KMS-11 (cell line): ENCODE measurements around the gene SMLR1.

ENCODE experiments used
- H2AFZ ChIP-seq: fragments of 200-600 bp; sonication (generic); 2 replicates; pipeline ENCODE4 v1.6.1; 2016; ENCODE audit warnings: antibody characterized with exemption, mixed run types, low read depth
- H3K27ac ChIP-seq: fragments of 200-600 bp; sonication (generic); 2 replicates; pipeline ENCODE4 v1.6.1; 2016; ENCODE audit warnings: mild to moderate bottlenecking, mixed run types
- H3K27me3 ChIP-seq: fragments of 200-600 bp; sonication (generic); 2 replicates; pipeline ENCODE4 v1.6.1; 2017; ENCODE audit warnings: mild to moderate bottlenecking, low read depth, mixed run types, moderate library complexity; ENCODE audit not compliant: insufficient read depth
- H3K36me3 ChIP-seq: fragments of 200-600 bp; sonication (generic); 2 replicates; pipeline ENCODE4 v1.6.1; 2017; ENCODE audit warnings: mild to moderate bottlenecking, mixed run types; ENCODE audit not compliant: insufficient read depth
- H3K4me1 ChIP-seq: fragments of 200-600 bp; sonication (generic); 2 replicates; pipeline ENCODE4 v1.6.1; 2016; ENCODE audit warnings: mild to moderate bottlenecking, low read depth, mixed run types; ENCODE audit not compliant: poor library complexity, severe bottlenecking
- H3K4me2 ChIP-seq: fragments of 200-600 bp; sonication (generic); 2 replicates; pipeline ENCODE4 v1.7.0; 2016; ENCODE audit warnings: mild to moderate bottlenecking, mixed run types
- H3K4me3 ChIP-seq: fragments of 200-600 bp; sonication (generic); IDR thresholded peaks from 2 replicates; pipeline ENCODE4 v1.6.1; 2017; ENCODE audit warnings: low read depth, low read length, mixed read lengths; ENCODE audit not compliant: insufficient read depth
- H3K79me2 ChIP-seq: fragments of 200-600 bp; sonication (generic); 2 replicates; pipeline ENCODE4 v1.6.1; 2016; ENCODE audit warnings: low read depth, mixed run types; ENCODE audit not compliant: insufficient read depth
- H3K9ac ChIP-seq: fragments of 200-600 bp; sonication (generic); 2 replicates; pipeline ENCODE4 v1.6.1; 2016; ENCODE audit warnings: mild to moderate bottlenecking, mixed run types
- H4K20me1 ChIP-seq: fragments of 200-600 bp; sonication (generic); 2 replicates; pipeline ENCODE4 v1.6.1; 2016; ENCODE audit warnings: mild to moderate bottlenecking, mixed run types; ENCODE audit not compliant: insufficient read depth
- TF ChIP-seq, protein P1 (sequence below): fragments of 200-600 bp; sonication (generic); conservative IDR thresholded peaks from 2 replicates; pipeline ENCODE4 v1.6.1; 2017; ENCODE audit warnings: low read depth, mild to moderate bottlenecking, antibody characterized with exemption, low read length, moderate library complexity, mixed read lengths

The SMLR1 gene

DNA sequence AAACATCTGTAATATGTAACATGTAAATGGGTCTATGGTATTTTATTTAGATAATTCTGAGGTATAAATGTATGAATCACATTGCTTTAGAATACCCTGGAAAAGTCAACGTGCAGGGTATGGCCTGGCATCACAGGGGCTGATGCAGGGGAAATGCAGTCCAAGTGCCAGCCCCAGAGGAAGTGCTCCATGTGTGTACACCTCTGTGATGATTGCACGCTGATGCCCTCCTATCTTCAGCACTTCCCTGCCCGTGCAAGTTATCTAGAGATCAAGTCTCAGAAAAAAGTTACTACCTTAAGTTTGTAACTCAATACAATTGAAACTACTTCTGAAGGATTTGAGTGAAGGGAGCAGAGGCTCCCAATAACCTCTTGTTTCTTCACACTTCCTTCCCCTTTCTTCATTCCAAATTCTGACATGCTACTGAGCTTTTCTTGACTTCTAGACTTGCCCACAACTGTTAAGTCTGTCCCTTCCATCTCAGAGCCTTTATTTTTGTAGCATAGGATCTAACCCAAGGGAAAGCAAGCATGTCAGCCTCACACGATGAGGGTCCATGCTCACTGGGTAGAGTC, 2.2 kb downstream of the SMLR1 start:
- TF ChIP-seq, protein P1, sequence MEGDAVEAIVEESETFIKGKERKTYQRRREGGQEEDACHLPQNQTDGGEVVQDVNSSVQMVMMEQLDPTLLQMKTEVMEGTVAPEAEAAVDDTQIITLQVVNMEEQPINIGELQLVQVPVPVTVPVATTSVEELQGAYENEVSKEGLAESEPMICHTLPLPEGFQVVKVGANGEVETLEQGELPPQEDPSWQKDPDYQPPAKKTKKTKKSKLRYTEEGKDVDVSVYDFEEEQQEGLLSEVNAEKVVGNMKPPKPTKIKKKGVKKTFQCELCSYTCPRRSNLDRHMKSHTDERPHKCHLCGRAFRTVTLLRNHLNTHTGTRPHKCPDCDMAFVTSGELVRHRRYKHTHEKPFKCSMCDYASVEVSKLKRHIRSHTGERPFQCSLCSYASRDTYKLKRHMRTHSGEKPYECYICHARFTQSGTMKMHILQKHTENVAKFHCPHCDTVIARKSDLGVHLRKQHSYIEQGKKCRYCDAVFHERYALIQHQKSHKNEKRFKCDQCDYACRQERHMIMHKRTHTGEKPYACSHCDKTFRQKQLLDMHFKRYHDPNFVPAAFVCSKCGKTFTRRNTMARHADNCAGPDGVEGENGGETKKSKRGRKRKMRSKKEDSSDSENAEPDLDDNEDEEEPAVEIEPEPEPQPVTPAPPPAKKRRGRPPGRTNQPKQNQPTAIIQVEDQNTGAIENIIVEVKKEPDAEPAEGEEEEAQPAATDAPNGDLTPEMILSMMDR = no peak
- no peaks in the 10 kb centered on the region for H3K79me2 ChIP-seq
- H3K27me3 ChIP-seq = no peaks in the 10 kb centered on the region
- H3K4me1 ChIP-seq = no peaks in the 10 kb centered on the region
- H3K4me3 ChIP-seq = no peak overlapping the region
- H3K36me3 ChIP-seq = no peaks in the 10 kb centered on the region
- no peak overlapping the region for H2AFZ ChIP-seq
- H3K9ac ChIP-seq = no peak overlapping the region
- no peak overlapping the region for H3K4me2 ChIP-seq
- H4K20me1 ChIP-seq = no peaks in the 10 kb centered on the region
- no peak overlapping the region for H3K27ac ChIP-seq

DNA sequence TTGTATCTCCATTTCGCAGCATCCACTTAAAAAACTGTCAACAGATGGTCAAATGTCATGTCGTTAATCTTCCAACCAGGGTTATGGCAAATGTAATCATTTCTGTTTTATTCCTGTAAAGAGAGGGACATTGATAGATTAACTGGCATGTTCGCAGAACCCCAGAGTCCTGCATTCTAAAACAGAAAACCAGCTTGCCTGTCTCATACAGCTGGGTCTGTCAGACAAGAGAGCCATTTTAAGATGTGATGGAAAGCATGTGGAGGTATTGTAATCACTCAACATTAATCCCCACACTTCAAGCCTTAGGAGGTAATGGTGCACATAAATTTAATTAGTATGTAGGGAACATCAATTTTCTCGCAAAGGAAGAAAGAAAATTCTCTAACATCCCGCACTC, 4.4 kb downstream of the SMLR1 start:
- TF ChIP-seq, protein P1 = no peak
- Histone ChIP-seq H3K4me2 (no peak overlapping the region), H3K9ac (no peak overlapping the region), H4K20me1 (no peaks in the 10 kb centered on the region), H3K4me3 (no peak overlapping the region), H2AFZ (no peak overlapping the region), H3K27me3 (no peaks in the 10 kb centered on the region), H3K4me1 (no peaks in the 10 kb centered on the region), H3K27ac (no peak overlapping the region), H3K36me3 (no peaks in the 10 kb centered on the region), H3K79me2 (no peaks in the 10 kb centered on the region)

DNA sequence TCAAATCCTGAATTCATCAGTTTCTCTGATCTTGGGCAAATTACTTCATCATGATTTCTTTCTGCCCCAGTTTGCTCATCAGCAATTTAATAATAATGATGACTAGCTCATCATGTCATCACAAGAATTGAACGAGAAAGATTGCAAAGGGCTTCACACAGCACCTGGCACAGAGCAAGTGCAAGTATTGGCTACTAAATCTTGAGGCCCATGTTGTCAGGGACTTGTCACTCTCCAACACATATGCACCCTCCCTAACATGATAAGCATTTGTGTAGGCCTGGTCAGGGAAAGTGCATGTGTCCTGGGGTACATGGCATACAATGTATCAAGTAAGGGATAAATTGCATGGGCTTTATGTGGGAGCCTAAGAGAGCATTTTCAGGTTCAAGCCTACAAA, 6.4 kb downstream of the SMLR1 start:
- Histone ChIP-seq H2AFZ (no peak overlapping the region), H3K79me2 (no peaks in the 10 kb centered on the region), H3K27me3 (no peaks in the 10 kb centered on the region), H4K20me1 (no peaks in the 10 kb centered on the region), H3K4me2 (no peak overlapping the region), H3K4me3 (no peak overlapping the region), H3K9ac (no peak overlapping the region), H3K36me3 (no peaks in the 10 kb centered on the region), H3K4me1 (no peaks in the 10 kb centered on the region), H3K27ac (no peak overlapping the region)
- TF ChIP-seq, protein P1 = no peak

DNA sequence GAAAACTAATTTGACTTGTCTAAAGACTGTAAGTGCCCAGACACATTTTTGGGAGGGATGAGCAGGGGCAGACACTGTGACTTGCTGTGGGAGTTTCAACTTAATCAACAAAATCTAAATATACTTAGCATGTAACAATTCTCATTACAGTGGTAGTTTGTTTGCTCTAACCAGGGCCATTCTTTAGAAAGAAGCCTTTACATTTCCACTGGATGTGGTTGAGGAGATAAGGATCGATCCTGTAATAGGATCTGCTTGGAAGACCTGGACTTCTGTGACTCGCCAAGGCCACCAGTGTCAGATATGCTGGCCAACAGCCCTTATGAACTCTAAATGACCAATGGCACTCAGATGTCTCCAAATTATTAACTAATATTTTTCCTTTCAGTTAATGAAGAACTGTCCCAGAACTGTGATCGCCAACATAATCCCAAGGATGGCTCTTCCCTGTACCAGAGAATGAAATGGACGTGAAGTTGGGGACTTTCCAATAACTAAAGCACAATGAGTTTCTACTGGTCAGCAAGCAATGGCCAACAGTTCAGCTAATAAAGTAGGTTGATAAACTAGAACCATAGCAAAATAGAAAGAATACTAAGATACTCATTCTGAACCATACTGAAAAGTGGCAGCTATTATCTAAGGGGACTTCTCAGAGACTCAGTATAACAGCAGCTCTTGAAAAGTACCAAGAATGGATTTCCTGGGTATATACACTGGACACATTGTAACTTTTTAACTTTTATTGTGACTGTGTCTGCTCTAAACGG, 7.5 kb downstream of the SMLR1 start:
- no peak overlapping the region for H2AFZ ChIP-seq
- TF ChIP-seq, protein P1 = no peak
- no peak overlapping the region for H3K4me2 ChIP-seq

More for the DNA sequence above, 7.5 kb downstream of the SMLR1 start:
- H3K9ac ChIP-seq = no peak overlapping the region
- no peak overlapping the region for H3K27ac ChIP-seq
- H3K36me3 ChIP-seq = no peaks in the 10 kb centered on the region
- no peak overlapping the region for H3K4me3 ChIP-seq
- H3K27me3 ChIP-seq = no peaks in the 10 kb centered on the region
- no peaks in the 10 kb centered on the region for H3K4me1 ChIP-seq
- no peaks in the 10 kb centered on the region for H3K79me2 ChIP-seq
- H4K20me1 ChIP-seq = no peaks in the 10 kb centered on the region
